Activated naive CD8-positive, alpha-beta T cell treated with anti-CD3 and anti-CD28 coated beads for 36 hours (primary cell): Measurements from ENCODE around the gene FAM83C. TPM values are rescaled to one million over a fixed set of nuclear protein-coding genes. Genes with fewer than 3 reads are reported as not detected.

Experiments
- DNase-seq: peaks from one replicate; pipeline ENCODE4 v3.0.0; 2021
- H3K27ac Mint-ChIP-seq: one replicate; pipeline ENCODE4 v1.8.0; 2022; ENCODE audit warnings: mild to moderate bottlenecking, moderate library complexity, mixed read lengths
- H3K27me3 Mint-ChIP-seq: one replicate; pipeline ENCODE4 v1.8.0; 2022; ENCODE audit warnings: mild to moderate bottlenecking, mixed read lengths
- H3K36me3 Mint-ChIP-seq: one replicate; pipeline ENCODE4 v1.8.0; 2021; ENCODE audit warnings: mild to moderate bottlenecking, mixed read lengths
- H3K4me1 Mint-ChIP-seq: one replicate; pipeline ENCODE4 v1.8.0; 2021; ENCODE audit warnings: mixed read lengths
- H3K4me3 Mint-ChIP-seq: one replicate; pipeline ENCODE4 v1.8.0; 2022; ENCODE audit warnings: mild to moderate bottlenecking, moderate library complexity, mixed read lengths
- H3K9me3 Mint-ChIP-seq: one replicate; pipeline ENCODE4 v1.8.0; 2022; ENCODE audit warnings: mixed read lengths
- total RNA-seq, 2 experiments: library from RNA; stranded (reverse); gene quantifications; one replicate each; pipeline ENCODE4 v1.2.3, GENCODE V29; 2021

The FAM83C gene
- not detected for total RNA-seq

DNA sequence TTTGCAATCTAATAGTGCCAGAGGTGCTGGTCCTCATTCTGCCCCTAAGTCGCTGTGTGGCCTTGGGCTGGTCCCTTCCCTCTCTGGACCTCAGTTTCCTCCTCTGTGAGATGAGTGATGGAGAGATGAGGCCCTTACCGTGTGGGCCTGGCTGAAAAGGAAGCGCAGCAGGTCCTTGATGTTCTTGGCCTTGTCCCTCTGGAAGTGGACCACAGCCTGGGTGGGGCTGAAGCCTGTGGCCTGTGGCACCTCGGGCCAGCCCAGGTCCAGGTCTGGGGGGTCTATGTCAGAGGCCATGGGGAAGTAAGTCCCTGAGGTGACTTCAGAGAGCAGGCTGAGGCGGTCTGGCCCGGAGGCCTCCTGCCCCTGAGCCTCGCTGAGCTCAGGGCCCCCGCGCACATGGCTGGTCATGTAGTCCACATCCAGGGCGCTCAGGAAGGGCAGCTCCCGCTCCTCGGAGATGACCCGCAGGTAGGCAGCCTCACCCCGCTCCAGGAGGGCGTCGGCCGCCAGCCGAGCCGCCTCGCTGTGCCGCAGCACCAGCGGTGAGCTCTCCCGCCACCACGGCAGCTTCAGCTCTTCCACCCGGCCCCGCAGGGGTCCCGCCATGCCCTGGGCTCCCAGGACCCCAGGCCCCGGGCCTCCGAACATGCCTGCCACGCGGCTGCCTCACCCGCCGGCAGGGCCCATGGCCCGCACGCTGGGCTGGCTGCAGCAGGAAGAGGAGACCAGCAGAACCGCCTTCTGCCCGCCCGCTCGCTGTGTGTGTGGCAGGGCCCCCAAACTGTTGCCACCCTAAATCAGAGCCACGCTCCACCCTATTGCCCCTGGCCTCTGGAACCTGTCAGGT is at the start of gene FAM83C:
Gene FAM83C (minus strand): TSS at position 772 of the 850 bp plus-strand sequence. CDS start 121 bp downstream, at position 651.
- Mint-ChIP-seq H3K4me1 (no peaks in the 10 kb centered on the region), H3K36me3 (no peaks in the 10 kb centered on the region), H3K4me3 (no peak within 1 kb of the TSS), H3K27me3 (no peaks in the 10 kb centered on the region), H3K9me3 (no peaks in the 10 kb centered on the region), H3K27ac (no peak within 1 kb of the TSS)
- DNase-seq = no peak

DNA sequence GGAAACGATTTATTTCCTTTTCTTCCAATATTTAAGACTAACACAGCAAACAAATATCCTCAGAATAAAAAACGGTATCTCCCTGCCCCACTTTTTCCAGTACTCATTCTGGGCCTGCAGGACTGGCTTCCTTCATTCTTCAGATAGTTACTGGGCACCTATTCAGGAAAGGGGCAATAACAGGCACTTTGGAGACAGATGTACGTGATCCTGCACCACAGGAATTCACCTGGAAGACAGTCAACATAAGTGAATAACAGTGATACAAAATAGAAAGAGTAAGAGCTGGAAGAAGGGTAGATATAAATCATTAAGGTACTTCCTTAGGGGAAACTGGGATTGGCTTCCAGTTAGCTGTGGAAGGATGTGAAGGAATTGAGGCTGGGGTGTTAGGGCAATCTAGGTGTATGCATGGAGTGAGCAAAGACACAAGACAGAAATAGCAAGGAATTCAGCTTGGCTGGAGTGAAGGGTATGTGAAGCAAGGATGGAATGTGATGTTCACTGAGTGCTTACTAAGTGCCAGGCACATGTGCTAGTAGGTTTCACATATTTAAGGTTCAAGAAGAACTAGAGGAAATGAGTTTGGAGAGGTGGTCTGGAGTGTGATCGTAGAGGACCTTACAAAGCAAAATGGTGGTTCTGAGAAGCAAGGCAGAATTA is 49.3 kb upstream of the FAM83C start:
- H3K4me1 Mint-ChIP-seq = no peaks in the 10 kb centered on the region
- DNase-seq = no peak
- no peaks in the 10 kb centered on the region for H3K9me3 Mint-ChIP-seq
- H3K27ac Mint-ChIP-seq = no peak overlapping the region
- H3K36me3 Mint-ChIP-seq = peaks cover 14% of the 10 kb centered on the region
- H3K27me3 Mint-ChIP-seq = no peaks in the 10 kb centered on the region
- H3K4me3 Mint-ChIP-seq = no peak overlapping the region

DNA sequence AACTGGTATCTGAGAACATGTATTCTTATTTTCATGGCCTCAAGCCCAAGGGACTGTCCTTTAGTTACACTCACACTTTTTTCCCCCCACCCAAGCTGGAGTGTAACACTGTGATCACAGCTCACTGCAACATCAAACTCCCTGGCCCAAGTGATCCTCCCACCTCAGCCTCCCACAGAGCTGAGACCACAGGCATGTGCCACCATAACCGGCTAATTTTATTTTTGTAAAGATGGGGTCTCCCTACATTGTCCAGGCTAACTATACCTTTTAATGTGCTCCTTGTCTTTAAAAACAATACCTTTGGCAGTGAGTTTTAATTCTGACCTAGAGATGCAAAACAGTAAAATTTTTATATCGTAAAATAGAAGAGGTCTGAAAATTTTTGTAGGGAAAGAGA is 48.2 kb upstream of the FAM83C start:
- Mint-ChIP-seq H3K27me3 (no peaks in the 10 kb centered on the region), H3K4me3 (no peak overlapping the region), H3K36me3 (peaks cover 5% of the 10 kb centered on the region), H3K4me1 (no peaks in the 10 kb centered on the region), H3K27ac (no peak overlapping the region), H3K9me3 (no peaks in the 10 kb centered on the region)
- DNase-seq = no peak

DNA sequence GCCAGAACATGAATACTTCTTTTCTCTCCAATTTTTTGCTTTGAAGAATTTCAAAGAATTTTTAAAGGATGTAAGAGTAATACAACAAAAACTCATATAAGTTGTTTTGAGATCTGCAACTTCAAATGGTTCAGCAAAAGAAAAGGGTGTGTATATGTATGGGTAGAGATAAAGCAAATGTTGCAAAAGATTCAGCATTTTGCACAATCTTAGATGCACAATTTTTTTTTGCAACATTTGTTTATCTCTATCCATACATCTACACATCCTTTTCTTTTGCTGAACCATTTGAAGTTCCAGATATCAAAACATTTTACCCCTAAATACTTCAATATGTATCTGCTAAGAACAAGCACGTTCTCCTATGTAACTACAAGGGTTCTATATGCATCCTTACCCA is 47.4 kb upstream of the FAM83C start:
- H3K27me3 Mint-ChIP-seq = no peaks in the 10 kb centered on the region
- H3K4me3 Mint-ChIP-seq = no peak overlapping the region
- H3K27ac Mint-ChIP-seq = no peak overlapping the region
- no peak for DNase-seq
- peaks cover 3% of the 10 kb centered on the region for H3K36me3 Mint-ChIP-seq
- H3K4me1 Mint-ChIP-seq = no peaks in the 10 kb centered on the region
- no peaks in the 10 kb centered on the region for H3K9me3 Mint-ChIP-seq

DNA sequence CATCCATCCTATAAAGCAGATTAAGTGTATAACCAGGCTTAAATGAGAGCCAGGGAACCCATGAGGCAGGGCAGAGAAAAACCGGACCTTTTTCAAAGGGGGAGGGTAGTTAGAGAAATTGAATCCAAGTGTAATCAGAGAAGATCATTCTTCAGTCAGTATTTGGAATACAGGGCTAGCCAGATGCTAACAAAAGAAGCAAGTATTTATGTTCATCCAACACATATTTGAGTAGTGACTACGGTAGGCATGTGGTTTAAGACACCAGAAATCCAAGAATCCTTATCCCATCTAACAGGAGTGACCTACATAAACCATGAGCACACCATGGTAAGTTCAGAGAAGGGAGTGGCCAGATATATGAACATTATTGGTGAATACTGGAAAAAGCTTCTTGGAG is 46.8 kb upstream of the FAM83C start:
- H3K27ac Mint-ChIP-seq = no peak overlapping the region
- no peaks in the 10 kb centered on the region for H3K27me3 Mint-ChIP-seq
- H3K4me1 Mint-ChIP-seq = no peaks in the 10 kb centered on the region
- no peaks in the 10 kb centered on the region for H3K9me3 Mint-ChIP-seq
- peaks cover 3% of the 10 kb centered on the region for H3K36me3 Mint-ChIP-seq
- H3K4me3 Mint-ChIP-seq = no peak overlapping the region
- DNase-seq = no peak

DNA sequence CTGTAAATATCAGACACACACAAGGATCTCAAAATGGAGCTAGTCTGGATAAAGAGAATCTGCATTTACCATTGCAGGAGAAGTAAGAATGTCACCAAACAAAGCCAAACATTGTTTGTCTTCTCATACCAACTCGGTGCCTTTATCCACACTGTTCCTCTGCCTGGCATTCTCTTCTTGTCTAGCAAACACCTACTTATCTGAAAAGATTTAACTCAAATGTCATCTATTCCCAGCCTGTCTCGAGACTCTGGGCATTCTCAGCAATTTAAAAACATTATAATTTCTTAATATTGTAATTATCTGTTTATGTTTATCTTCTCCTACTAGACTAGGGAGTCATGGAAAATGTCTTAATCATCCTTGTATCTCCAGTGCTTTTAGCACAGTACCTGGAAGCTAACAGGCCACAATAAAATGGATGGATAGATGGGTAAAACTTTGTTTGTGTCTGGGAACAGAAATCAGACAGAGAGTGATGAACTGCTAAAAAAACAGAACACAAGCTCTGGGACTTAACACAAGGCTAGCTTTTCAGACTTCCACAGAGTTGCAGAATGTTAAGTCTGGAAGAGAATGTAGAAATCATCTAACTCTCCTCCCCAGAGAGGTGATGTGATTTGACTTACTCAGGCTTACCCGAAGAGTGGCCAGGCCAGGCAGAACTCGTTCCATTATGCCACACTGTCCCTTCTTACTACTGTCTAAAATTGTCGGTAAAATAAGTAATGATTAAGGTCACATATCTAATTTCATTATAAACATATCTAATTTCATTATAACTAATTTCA is 42.3 kb upstream of the FAM83C start:
- Mint-ChIP-seq H3K4me3 (no peak overlapping the region), H3K9me3 (no peaks in the 10 kb centered on the region), H3K27ac (no peak overlapping the region), H3K4me1 (peaks cover 3% of the 10 kb centered on the region), H3K36me3 (no peaks in the 10 kb centered on the region), H3K27me3 (no peaks in the 10 kb centered on the region)
- DNase-seq = no peak

DNA sequence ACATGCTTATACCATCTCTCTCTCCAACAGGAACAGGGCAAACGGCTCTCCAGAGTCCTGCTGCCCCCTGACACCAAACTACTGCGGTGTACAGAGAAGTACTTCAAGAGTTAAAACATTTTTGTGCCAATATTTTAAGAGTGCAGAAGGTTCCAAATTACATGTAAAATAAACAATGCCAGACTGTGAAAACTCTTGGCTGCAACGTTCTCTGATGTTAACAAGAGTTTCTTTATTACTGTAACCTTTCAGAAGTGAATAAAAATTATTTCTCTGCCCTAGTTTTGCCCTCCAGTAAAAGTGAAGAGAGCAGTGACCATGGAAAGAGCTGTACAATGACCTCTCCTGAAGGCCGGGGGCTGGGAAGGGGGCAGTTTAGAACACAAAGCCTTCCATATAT is 41.4 kb upstream of the FAM83C start:
- peaks cover 6% of the 10 kb centered on the region for H3K4me1 Mint-ChIP-seq
- DNase-seq = no peak

DNA sequence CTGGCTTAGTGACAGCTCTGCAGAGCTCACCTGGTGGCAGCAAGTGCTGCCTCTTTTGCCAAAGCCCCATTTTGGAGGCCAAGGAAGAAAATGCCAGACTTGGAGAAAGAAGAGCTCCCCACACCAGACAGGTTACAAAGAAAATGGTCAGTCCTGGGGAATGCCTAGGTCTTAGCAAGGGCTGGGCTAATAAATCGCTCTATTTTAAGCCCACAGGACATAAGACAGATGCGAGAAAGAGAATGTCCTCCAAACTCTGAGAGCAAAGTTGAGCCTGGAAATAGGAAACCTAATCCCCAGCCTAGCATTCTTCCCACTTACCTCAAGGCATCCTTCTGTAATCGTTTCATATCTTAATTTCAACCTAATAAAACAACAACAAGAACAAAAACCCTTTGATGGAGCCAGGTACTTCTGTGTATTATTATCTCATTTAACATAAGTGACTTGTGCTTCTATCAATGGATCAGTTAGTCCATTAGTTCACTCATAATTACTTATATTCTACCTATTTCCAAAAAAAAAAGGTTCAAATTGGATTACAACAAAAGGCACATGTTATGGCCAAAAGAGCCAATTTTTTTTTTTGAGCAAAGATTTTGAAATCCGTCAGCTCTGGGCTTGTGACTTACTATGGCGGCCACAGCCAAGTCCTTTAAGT is 40.4 kb upstream of the FAM83C start:
- H3K4me1 Mint-ChIP-seq = peaks cover 14% of the 10 kb centered on the region
- no peaks in the 10 kb centered on the region for H3K27me3 Mint-ChIP-seq
- DNase-seq = no peak
- no peak overlapping the region for H3K4me3 Mint-ChIP-seq
- H3K36me3 Mint-ChIP-seq = no peaks in the 10 kb centered on the region
- H3K9me3 Mint-ChIP-seq = no peaks in the 10 kb centered on the region
- H3K27ac Mint-ChIP-seq = no peak overlapping the region

More for the DNA sequence above, 41.4 kb upstream of the FAM83C start:
- Mint-ChIP-seq H3K4me3 (no peak overlapping the region), H3K27ac (no peak overlapping the region), H3K9me3 (no peaks in the 10 kb centered on the region), H3K36me3 (no peaks in the 10 kb centered on the region), H3K27me3 (no peaks in the 10 kb centered on the region)

DNA sequence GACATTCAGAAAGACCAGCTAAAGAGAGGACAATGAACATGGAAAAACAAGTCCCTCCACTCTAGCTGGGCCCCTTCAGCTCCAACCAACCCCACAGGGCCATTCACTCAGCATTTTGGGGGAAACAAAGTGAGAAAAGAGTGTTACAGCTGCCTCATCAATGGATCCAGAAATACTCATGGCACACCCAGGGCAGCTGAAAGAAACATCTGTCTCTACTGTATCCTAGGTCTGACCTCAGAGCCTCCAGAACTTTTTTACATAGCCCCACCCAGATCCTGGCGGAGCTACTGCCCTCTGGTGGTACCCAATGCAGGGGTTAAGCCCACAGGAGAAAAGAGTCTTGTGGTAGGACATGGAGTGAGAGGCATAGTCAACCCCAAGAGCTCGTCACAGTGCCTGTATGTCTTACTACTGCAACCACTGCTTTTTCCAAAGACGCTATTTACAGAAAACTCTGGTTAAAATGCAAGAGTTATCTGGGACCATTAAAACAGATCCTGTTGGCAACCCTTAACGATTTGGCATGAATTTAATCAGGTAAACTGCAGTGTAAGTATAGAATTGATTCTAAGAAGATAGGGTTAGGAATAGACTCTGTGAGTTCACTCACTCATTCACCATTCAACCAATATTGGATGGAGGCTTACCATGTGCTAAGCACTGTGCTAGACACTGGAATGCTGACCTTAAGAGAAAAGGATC is 37.4 kb upstream of the FAM83C start:
- no peaks in the 10 kb centered on the region for H3K9me3 Mint-ChIP-seq
- no peak overlapping the region for H3K4me3 Mint-ChIP-seq
- H3K36me3 Mint-ChIP-seq = no peaks in the 10 kb centered on the region
- H3K27me3 Mint-ChIP-seq = no peaks in the 10 kb centered on the region
- peak; percentile 59 for DNase-seq
- no peak overlapping the region for H3K27ac Mint-ChIP-seq
- peaks cover 30% of the 10 kb centered on the region for H3K4me1 Mint-ChIP-seq

DNA sequence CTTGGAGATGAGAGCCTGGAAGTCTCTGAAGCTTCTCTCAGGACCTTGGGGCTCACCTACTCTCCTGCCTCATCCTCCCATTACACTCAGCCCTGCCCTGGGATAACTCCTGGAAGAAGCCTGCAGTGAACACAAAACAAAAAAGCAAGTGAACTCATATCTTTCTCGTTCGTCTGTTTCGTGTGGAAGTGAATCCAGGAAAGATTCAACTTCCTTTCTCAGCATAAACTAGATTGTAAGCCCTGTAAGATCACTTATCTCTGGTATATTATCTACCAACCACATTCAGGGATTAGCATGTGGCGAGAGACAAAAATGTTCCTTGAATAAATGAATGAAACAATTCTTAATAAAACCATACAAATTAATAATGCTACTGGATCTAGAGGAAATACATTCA is 36.5 kb upstream of the FAM83C start:
- peak overlapping the region; percentile 60 for H3K27ac Mint-ChIP-seq
- no peak for DNase-seq
- no peak overlapping the region for H3K4me3 Mint-ChIP-seq
- peaks cover 30% of the 10 kb centered on the region for H3K4me1 Mint-ChIP-seq
- no peaks in the 10 kb centered on the region for H3K9me3 Mint-ChIP-seq
- peaks cover 2% of the 10 kb centered on the region for H3K36me3 Mint-ChIP-seq
- no peaks in the 10 kb centered on the region for H3K27me3 Mint-ChIP-seq

DNA sequence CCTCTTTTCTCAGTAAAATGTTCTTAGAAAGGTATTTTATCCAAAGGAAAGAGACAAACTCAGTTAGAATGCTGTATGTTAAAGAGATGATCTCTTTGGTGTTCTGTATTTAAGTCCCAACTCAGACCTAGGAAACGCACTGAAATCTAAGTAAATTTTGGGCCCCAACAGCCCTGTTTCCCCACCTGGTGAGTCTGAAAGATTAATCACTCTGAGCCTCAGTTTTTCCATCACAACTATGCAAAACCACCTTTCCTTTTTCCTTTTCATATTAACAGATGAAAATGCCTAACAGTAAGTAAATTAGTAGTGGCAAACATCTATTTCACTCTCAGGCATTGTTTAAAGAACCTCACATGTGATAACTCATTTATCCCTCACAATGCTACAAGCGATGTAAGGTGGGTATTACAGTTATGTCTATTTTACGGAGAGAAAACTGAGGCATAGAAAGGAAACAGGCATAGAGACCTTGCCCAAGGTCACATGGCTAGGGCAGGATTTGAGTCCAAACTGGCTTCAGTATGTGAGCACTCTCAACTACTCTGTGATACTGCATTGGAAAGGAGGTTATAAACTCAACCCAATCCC is 36.0 kb upstream of the FAM83C start:
- DNase-seq = no peak
- H3K4me1 Mint-ChIP-seq = peaks cover 32% of the 10 kb centered on the region
- H3K27ac Mint-ChIP-seq = peak overlapping the region; percentile 60
- H3K27me3 Mint-ChIP-seq = no peaks in the 10 kb centered on the region
- H3K4me3 Mint-ChIP-seq = no peak overlapping the region
- H3K36me3 Mint-ChIP-seq = peaks cover 2% of the 10 kb centered on the region
- H3K9me3 Mint-ChIP-seq = no peaks in the 10 kb centered on the region

DNA sequence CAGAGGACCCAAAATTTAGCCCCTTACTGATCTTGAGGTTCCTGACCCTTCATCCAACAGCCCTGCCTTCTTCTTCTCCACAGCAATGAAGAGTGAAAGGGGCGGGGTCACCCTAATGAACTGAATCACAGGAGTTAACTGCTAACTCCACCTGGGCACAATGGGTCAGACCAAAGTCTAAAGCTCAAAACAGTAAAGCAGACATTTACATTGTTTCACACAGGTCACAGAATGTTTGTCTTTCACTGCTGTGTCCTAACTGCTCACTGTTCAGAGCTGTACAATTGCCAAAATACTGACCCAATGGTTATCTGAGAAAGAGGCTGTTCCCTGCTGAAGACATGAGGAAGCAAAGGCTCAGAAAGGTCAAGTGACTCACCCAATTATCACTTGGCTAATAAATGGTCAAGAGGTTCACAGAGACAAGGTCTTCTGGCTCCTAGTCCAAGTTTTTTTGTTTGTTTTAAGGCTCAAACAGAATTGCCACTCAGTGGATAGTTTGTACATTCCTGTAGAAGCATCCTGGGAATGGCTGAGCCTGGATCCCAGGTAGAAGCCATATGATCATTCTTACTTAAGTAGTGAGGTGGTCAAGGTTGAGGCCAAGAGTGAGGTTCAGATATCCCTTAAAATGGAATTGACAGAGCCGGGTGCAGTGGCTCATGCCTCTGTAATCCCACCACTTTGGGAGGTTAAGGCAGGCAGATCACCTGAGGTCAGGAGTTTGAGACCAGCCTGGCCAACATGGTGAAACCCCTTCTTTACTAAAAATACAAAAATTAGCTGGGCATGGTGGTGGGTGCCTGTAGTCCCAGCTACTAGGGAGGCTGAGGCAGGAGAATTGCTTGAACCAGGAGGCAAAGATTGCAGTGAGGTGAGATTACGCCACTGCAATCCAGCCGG is 35.1 kb upstream of the FAM83C start:
- no peaks in the 10 kb centered on the region for H3K27me3 Mint-ChIP-seq
- H3K27ac Mint-ChIP-seq = peak overlapping the region; percentile 60
- no peak overlapping the region for H3K4me3 Mint-ChIP-seq
- peaks cover 2% of the 10 kb centered on the region for H3K36me3 Mint-ChIP-seq
- H3K9me3 Mint-ChIP-seq = no peaks in the 10 kb centered on the region
- no peak for DNase-seq
- H3K4me1 Mint-ChIP-seq = peaks cover 36% of the 10 kb centered on the region

DNA sequence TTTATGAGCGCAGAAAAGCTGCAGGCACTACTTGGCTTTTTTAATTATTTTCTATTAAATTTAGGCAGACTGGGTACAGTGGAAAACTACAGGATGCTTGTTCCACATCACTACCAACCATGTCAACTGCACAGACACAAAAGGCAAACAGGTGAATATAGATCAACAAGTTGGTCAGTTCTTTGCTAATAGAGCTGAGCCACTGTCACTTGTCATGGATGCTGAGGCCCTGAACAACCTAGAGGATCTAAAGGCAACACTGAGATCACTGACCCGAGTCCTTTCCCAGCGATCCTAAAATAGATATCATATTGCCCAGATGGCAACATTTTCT is 34.5 kb upstream of the FAM83C start:
- Mint-ChIP-seq H3K9me3 (no peaks in the 10 kb centered on the region), H3K36me3 (peaks cover 2% of the 10 kb centered on the region), H3K27ac (no peak overlapping the region), H3K4me1 (peaks cover 34% of the 10 kb centered on the region), H3K4me3 (no peak overlapping the region), H3K27me3 (no peaks in the 10 kb centered on the region)
- DNase-seq = no peak
